HK-2 (cell line): ENCODE data around the gene PPDPF.
A peak's percentile ranks its signal among the peaks of the same experiment; 100 is the strongest.
"Not testable (repeated sequence)": the region's sequence is repeated elsewhere in the genome, so short reads cannot be mapped to it uniquely, and the experiment has no call there.

ENCODE experiments used
- DNase-seq: peaks from one replicate; pipeline ENCODE4 v3.0.0-alpha.2; 2018; ENCODE audit not compliant: unreplicated experiment

The PPDPF gene, protein sequence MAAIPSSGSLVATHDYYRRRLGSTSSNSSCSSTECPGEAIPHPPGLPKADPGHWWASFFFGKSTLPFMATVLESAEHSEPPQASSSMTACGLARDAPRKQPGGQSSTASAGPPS

DNA sequence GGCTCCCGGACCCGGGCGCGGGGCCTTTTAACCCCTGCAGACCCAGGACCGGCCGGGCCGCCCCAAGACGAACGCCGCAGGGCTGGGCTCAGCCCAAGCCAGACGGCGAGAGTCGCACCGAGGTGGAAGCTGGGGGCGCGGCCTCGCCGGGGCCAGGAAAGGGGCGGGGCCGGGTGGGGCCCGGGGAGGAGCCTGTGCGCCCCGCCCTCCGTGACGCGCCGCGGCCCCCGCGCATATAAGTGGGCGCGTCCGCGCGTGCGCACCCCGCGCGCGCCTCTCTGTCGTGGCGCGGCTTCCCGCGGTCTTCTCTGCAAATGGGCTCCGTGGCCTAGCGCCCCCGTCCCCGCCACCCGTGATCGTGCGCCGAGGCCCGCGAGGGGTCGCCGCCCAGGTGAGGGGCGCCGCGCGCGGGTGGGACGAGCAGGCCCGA is at the start of gene PPDPF:
PPDPF (plus strand) TSS at position 262 of the 430 bp plus-strand sequence. CDS start 544 bp downstream, outside the sequence.
- peak; percentile 92 for DNase-seq

DNA sequence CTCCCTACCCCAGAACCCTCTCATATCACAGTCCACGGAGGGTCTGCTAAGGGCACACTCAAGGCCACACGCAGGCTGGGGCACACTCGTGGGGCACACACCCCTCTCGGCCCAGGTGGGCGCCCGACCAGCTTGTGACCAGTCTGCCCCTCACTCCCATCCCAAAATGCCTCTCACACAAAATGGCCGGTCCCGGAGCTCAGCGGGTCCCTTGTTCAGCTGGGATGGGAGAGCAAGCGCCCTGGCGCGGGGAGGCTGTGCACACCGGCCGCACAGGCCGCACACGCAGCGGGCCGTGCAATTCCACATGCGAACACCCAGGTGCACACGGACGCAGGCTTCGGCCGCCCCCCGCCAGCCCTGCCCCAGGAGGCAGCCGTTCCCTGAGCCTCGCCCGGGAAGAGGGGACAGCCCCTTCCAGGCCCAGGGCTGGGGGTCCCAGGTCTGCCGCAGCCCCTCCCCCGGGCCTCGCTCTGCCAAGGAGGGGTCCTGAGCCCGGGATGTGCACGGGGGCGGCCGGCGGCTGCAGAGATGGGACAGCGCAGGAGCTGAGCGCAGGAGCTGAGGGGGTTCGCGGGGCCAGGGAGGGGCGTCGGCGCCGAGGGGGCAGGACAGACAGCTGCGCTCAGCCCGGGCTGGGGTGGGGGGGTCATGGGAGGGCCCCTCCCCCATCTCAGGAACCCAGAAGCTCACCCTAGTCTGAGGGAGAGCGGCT is 49.4 kb upstream of the PPDPF start:
- no peak for DNase-seq

DNA sequence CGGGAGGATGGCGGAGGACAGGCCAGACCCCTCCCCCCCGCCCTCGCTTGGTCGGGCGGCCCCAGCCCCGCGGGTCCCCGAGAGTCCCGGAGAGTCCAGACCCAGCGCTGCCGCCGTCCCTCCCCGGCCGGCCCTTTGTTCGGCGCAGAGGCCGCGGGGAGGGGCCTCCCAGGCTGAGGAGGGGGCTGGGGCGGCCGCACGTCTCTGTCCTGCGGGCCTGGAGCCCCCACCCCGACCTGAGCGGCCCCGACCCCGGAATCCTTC is 48.9 kb upstream of the PPDPF start:
- DNase-seq: no peak

DNA sequence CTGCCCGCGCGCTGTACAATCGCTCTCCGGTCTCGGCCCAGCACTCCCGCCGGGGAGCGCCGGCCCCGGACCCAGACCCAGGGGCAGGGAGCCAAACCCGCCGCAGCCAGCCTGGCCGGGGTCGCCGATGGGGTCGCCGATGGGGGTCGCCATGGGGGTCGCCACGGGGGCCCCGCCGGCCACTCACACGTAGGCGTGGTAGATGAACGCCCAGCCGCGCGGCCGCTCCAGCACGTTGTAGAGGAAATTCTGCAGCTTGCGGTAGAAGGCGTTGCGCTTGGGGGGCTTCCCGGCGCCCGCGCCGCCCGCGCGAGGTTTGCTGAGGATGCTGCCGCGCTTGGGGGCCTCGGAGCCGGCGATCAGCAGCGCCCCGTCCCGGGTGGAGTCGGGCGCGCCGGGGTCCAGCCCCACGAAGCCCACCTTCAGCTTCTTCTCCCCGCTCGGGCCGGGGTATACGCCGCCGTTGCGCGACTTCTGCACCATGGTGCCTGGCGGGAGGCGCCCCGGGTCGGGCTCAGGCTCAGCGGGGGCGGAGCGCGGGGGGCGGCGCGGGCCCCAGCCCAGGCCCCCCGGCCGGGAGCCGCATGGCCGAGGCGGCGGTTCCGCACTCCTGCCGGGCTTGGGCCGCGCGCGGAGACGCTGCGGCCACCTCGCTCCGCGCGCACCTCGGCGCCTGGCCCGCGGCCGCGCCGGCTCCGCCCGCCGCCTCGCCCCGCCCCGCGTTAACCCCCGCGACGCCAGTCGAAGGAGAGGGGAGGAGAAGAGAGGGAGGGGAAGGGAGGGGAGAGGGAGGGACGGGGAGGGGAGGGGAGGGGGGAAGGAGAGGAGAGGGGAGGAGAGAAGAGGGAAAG is 48.4 kb upstream of the PPDPF start, which contains the start of gene KCNQ2:
KCNQ2 (minus strand) TSS at position 675 of the 851 bp plus-strand sequence; CDS start at position 483, 192 bp downstream.
- DNase-seq: no peak

DNA sequence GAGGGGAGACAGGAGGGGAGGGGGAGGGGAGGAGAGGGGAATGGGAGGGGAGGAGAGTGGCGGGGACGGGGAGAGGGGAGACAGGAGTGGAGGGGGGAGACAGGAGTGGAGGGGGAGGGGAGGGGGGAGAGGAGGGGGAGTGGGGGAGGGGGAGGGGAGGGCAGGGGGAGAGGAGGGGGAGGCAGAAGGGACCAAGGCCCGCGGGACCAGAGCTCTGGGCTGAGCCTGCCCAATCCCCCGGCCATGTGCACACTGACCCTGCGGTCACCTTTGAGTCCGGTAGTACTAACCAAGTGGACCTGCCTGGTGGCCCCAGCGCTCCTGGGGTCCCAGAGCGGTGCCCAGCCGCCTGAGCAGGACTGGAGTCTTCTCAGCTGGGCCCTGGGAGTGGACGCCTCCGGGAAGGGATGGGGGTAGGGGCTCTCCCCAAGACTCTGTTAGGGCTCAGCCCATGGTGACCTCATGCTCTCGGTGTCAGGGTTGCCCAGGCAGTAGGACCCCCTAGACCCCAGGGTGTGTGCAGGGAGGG is 47.6 kb upstream of the PPDPF start:
- no peak for DNase-seq

DNA sequence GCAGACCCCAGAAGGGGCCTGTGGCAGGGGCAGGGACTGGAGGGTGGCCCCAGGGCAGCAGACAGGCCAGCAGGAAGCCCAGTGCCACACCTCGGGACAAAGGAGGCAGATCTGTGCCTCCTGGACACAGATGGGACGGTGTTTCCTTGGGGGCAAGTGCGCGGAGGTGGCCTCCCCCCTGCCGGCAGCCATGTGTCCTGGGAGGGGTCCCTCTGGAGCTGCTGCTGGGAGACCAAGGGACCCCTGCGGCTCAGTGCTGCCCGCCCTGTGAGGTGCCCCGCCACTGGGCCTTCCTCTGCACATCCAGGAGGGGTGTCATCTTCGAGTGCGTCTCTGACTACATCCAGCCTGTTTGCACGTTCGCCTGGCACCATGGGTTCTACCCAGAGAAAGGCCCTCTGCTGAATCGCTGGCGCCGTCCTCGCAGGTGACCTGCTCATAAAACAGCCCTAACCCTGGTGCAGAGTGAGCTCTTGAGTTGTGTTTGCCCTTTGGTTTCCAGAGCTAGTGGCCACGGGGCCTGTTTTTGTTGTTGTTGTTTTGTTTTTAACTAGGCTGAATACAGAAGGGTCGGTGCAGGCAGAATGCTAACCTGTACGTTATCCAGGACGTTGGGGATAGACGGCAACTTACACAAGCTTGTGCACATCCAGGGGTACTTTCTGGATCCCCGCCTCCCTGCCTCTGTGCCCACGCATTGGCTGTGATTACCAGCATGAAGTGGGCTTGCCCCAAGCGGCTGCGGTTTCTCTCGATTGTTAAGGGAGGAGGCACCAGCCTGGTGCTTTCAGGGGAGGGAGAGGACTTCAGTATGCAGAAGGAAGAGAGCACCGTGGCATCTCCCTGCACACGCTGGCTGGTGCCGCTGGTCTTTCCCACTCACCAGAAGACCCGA is 46.8 kb upstream of the PPDPF start:
- no peak for DNase-seq

DNA sequence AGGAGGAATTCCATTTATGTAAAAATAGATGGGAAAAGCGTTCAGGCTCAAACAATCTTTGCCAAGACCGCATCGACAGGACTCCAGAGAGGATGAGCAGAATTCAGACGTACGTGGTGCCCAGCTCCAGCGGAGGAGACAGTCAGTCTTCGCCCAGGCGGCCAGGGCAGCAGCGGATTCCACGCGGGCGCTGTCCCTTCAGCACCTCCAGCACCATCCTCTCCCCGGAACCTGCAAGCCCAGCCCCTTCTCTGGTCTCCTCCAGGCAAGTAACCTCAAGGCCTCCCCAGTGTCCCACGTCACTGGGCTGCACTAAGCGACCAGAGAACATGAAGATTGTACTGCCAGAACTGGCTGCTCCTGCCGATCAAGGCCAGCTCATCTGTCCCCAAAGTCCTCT is 45.4 kb upstream of the PPDPF start:
- peak; percentile 58 for DNase-seq

DNA sequence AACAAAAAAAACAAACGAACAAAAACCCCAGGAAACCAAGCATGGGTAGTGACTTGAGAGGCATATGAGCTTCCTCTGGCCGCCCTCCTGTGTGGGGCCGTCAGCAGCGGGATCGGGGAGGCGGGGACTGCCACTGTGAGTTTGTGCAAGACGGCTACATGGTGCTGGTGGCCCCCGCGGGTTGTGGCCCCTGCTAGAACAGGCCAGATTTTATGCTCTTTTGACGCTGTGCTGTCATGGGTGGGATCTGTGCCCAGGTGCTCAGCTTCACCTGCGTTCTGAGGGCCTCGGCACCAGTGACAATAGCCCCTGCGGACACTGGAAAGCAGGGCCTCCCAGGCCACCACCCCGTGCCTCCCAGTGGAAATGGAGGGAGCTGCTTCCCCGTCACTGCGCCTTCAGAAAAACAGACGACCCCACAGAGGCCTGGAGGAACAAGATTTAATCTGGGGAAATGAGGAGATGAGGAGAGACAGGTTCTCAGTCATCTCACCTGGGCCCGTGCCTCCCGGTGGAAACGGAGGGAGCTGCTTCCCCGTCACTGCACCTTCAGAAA is 43.4 kb upstream of the PPDPF start:
- no peak for DNase-seq

DNA sequence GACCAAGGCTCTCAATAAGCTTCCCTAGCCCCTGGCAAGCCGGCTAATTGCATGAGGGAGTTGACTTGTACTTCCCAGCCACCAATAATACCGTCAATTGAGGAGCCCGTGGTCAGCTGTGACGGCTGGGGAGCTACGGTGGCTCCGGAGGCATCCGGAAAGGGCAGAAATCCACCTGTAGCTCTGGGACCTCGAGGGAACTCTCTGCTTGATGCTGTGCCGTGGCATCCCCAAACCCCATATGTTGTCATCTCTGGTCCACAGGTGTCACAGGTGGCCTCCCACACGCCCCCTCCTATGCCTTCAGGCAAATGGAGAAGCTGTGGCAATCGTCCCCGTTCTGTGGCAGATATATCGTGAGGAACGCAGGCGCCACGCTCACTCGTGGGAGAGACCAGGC is 42.6 kb upstream of the PPDPF start:
- DNase-seq: no peak

DNA sequence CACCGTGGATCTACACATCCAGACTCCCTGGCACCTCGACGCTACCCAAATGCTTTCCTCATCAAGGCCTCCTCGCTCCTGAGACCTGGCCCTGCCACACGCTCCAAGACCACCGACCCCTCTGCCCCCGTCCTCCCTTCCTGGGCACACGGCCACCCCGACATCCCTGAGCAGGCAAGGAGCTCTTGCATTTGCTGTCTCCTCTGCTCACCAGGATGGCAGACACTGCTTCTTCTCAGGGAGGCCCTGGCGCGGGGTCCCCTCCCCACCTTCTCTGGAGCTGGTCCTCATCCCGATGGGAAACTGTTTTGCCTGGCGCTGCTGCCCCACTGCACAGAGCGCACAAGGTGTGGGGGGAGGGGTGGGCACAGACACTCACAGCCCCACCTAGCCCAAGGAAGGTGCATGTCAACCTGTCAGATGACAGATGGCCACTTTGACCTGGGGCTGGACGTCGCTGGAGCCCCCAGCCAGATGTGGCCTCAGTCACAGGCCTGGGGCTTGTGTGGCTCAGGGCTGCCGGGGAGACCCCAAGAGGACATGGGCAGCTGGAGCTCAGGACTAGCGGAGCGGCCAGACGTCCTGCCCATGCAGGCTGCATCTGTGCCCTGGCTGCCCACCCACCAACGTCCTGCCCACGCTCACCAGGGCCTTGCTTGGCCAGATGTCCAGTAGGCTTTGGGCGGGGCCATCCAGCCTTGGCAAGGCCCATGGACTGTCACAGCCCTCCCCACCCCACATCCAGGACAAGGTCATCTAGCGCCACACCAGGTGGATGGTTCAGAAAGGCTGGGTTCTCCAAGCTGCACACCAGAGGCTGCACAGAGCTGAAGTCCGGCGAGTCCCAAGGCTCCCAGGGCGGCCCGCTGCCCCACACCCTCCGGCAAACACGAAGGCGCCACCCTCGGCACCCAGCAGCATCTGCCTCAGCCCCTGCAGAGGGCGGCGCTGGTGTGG is 41.9 kb upstream of the PPDPF start:
- no peak for DNase-seq

DNA sequence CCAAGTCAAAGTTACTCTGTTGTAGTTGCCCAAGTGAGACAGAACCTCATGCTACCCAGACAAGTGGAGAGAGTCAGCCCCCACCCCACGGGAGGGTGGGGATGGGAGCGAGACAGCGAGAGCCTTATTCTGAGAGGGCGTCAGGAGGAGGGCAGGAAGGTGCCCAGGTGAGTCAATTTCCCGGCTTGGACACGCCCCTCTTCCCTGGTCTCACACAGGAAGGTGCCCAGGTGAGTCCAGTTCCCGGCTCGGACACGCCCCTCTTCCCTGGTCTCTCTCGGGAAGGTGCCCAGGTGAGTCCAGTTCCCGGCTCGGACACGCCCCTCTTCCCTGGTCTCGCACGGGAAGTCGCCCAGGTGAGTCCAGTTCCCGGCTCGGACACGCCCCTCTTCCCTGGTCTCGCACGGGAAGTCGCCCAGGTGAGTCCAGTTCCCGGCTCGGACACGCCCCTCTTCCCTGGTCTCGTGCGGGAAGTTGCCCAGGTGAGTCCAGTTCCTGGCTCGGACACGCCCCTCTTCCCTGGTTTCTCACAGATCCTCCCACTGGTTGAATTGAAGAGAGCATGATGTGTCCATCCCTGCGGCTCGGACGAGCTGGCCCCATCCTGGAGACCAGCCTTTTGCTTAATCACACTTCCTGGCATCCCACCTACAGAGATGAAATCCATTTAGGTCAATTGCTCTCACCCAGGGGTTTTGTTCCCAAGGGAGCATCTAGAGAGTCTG is 40.7 kb upstream of the PPDPF start:
- DNase-seq: not testable (repeated sequence)

DNA sequence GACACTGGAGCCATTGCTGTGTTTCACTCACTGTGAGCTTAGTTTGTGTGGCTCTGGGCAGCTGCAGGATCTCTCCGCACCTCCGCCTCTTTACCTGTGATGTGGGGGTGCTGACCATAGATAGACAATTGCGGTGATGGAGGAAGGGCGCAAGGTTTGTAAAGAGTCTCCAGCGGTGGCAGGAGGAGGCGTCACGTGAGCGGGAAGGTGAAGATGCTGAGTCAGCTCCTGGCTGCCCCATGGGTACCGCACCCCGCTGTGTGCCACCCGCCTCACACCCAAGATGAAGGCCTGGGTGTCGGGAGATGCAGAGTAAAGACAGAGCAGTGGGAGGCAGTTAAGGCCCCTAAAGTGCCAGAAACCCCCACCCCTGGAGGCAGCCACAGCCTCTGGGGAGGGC is 39.1 kb upstream of the PPDPF start:
- no peak for DNase-seq

DNA sequence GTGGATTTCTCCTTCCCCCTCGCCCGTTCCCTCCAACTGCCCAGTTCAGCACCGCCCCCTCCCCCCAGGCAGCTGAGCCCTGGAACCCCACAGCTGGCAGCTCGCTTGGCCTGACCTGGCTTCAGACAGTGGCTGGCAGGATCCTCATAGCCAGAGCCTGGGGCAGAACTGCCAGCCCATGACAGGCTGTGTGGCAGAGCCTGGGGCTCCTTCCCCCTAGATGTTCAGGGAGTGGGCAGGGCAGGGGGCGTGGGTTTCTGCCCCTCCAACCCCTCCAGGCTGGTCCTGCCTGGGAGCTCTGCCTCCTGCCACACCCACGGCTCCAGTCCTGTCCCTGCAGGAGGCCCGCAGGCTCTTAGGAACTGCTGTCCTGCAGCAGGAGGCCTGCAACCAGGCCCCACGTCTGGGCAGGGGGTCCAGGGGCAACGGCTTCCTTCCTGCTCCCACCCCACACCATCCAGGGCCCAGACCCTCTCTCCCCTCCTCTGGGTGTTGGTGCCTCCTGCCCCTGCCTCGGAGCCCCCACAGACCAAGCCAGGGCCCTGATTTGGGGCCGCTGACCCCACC is 38.5 kb upstream of the PPDPF start:
- DNase-seq: no peak

DNA sequence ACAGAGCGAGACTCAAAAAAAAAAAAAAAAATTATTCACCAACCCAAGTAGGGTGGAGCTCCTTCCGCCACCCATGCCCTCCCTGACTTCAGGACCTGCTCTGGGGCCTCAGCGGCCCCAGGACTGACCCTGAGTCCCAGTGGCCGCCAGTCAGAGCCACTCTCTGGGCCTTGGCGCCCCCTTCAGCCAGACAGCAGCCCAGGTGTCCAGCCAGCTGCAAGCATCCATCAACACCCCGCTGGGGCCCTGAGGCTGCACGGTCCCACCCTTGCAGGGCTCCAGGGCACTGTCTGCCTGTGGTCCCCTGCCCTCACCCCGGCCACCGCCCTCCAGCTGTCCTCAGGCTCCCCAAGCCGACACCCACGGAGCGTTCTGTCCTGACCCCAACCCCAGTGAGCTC is 36.7 kb upstream of the PPDPF start:
- DNase-seq: peak; percentile 68

DNA sequence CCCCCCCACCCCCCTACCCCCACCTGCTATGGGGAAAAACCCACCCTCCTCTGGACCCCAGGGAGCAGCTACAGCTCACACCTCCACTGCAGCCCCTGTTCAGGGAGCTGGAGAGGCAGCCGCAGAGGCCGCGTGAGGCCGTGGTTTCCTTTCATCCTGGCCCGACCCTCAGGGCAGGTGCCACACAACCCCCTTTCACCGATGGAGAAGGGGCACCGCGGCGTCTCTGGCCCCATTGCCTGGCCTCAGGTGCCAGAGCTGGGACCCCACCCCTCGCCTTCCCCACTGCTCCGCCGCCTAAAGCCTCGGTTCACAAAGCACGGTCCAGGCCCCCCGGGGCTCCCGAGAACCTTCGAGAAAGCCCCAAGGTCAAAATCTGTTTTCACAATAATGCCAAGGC is 36.3 kb upstream of the PPDPF start:
- no peak for DNase-seq

DNA sequence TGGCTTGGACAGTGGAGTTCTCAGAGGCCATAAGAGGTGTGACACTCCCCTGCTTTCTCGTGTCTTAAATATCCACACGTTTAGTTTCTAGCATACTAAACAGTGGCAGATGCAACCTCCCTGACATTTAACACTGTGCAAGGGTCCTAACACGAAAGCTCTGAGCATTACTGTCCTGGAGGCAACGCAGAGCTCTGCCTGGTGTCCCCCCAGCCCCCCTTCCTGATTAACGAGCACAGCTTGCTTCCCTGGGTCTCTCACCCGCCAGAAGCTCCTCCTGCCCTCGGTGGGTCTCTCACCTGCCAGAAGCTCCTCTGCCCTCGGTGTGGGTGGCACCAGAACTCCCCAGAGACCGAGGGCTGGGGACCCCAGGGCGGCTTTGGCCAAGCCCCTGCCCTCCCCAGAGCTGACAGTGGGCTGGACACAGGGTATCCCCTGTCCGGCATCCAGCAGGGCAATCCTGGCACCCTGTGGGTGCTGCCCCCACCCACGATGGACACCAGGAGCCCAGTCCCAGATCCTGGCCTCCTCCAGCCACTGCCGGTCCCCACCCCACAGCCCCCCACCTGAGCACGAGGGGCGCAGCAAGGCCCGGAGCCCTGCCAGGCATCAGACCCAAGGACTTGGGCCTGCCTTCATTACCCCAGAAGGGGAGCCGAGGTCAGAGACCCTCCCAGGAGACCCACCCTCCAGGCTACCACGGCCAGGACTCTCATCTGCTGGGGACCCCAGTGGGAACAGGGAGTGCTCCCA is 35.7 kb upstream of the PPDPF start:
- no peak for DNase-seq

DNA sequence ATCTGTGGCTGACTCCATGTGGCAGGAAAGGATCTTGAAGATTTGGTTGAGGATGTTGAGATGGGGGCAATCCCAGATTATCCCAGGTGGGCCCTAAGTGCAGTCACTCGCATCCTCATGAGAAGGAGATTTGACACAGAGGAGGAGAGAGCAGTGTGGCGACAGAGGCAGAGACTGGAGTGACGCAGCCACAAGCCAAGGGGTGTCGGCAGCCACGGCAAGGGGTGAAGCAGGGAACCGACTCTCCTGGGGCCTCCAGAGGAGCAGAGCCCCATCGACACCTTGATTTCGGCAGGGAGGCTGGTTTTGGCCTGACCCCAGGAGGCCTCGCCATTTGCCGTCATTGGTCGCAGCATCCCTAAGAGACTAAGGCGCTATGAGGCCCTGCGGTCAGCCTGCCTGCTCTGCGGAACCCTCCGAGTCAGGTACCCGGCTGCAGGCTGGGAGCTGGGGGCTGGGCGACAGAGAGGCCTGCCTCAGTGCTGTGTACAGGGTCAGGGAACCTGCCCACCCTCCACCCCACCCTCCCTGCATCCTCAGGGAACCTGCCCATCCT is 34.2 kb upstream of the PPDPF start:
- no peak for DNase-seq

DNA sequence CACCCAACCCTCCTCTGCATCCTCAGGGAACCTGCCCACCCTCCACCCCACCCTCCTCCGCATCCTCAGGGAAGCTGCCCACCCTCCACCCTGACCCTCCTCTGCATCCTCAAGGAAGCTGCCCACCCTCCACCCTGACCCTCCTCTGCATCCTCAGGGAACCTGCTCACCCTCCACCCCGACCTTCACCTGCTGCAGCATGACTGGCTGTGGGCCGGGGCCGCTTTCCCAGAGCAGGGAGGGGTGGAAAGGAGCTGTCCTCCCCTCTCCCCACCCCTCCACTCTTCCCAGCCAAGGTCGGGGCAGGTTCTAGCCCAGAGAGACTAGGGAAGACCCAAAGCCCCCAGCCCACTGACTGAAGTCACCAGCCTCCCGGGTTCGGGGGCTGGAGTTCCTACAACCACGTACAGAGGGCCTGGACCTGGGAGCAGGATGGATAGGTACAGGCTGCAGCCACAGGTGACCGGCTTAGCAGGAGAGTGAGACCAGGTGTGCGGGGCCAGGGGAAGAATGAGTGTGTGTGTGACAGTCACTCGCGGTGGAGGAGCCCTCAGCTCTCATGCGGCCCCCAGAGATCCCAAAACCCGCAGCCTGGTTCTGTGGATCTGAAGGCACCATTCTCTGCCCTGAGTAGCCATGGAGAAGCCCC is 33.3 kb upstream of the PPDPF start:
- DNase-seq: no peak
